Purkinje cell (primary cell): Measurements from ENCODE around the gene ST3GAL2. TPM values are rescaled to one million over a fixed set of nuclear protein-coding genes. Genes with fewer than 3 reads are reported as not detected.

Experiments
- polyA plus RNA-seq: library from polyadenylated mRNA; unstranded; fragments of >200 nt; fragmentation: Nextera tagmentation; gene quantifications from 2 replicates; pipeline ENCODE4 v1.2.1, GENCODE V29; 2014

The ST3GAL2 gene, protein sequence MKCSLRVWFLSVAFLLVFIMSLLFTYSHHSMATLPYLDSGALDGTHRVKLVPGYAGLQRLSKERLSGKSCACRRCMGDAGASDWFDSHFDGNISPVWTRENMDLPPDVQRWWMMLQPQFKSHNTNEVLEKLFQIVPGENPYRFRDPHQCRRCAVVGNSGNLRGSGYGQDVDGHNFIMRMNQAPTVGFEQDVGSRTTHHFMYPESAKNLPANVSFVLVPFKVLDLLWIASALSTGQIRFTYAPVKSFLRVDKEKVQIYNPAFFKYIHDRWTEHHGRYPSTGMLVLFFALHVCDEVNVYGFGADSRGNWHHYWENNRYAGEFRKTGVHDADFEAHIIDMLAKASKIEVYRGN
- 1.2 and 1.6 TPM in 2 replicates for polyA plus RNA-seq

DNA sequence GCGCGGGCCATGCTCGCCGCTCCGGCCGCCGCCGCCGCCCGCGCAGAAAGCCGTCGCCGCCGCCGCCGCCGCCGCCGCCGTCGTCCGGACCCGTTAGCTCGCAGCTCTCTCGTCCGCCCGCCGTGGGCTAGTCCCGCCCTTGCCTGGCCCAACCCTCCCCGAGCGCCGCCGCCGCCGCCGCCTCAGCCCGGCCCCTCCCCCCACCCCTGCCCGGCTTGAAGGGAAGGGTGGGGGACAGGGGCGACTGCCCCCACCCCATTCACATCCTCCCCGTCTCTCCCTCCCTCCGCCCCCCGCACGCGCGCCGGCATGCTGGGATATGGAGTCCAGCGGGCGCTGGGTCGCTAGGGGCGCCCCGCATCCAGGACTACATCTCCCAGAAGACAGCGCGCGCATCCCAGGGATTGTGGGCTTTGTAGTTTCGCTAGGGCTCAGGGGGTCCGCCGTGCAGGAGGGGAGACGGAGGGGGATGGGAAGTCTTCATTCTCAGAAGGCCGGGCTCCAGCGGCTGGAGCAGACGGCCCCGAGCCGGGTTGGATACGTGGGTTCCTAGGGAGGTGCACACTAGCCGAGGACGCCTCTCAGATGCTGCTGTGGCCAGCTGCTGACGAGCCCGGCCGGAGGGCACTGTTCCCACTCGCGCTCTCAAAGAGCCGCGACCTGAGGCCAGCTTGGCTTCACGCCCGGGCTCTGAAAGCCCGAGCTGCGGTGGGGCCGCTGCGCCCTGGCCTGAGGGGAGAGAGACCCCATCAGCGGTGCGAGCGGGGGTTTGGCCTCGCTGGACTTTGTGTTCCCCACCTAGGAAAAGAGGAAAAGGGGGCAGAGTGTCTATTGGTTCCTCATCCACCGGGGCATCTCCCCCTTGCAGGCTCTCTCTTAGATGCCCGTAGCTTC is at the start of gene ST3GAL2:
Gene ST3GAL2 (minus strand): TSS at position 132 of the 894 bp plus-strand sequence. CDS start 40,570 bp downstream, outside the sequence.

DNA sequence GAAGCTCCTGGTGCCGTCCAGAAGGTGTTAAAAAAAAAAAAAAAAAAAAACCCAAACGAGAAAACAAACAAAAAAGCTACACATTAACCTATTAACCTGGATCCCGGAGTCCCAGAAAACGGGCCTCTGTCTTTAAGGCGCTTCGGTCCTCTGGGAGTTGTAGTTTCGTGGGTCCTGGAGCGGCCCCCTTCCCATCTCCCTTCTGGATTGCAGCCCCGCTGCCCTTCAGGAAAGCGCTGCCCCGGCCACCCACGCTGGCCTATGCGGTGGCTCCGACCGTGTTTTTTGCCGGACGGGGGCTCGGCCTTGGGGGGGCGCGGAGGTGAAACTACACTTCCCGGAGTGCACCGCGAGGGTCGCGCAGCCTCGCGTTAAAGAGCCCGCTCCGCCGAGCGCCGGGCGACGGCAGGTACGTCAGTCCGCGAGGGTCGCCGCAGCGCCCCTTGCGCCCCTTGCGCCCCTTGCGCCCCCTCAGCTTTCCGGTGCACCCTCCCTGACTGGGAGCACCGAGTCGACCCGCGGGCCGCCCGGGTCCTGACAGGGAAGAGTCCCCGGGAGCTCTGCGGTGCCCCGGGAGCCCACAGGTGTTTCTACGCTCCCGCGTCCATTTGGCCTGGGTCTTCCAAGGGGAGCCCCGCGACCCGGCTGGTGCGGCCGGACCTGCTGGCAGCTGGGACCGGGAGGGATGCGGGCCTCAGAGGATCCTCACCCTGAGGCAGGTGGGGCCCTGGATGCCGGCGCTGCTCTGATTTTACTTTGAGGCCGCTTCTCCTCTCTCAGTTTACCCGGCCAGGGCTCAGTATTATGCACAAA is 15.5 kb upstream of the ST3GAL2 start, which contains the start of gene FCSK:
Gene FCSK (plus strand): TSS at position 374 of the 813 bp plus-strand sequence. CDS start 8,596 bp downstream, outside the sequence.

Other genes with a start within 250 kb of the ST3GAL2 start
- gene EXOSC6, start 187.2 kb downstream of the ST3GAL2 start, polyA plus RNA-seq = 13.9 and 22.3 TPM in 2 replicates
- gene AARS1, start 149.6 kb downstream of the ST3GAL2 start, polyA plus RNA-seq = 42.2 and 47.7 TPM in 2 replicates
- gene DDX19B, start 139.9 kb downstream of the ST3GAL2 start, polyA plus RNA-seq = 8.2 and 8.5 TPM in 2 replicates
- 26.9 and 30.6 TPM in 2 replicates for gene DDX19A, start 92.2 kb downstream of the ST3GAL2 start, polyA plus RNA-seq
- gene FCSK, start 15.5 kb upstream of the ST3GAL2 start, polyA plus RNA-seq = 0.27 and 0.69 TPM in 2 replicates
- gene COG4, start 84.5 kb upstream of the ST3GAL2 start, polyA plus RNA-seq = 23.3 and 24.3 TPM in 2 replicates
- 52.6 and 56.8 TPM in 2 replicates for gene SF3B3, start 84.7 kb upstream of the ST3GAL2 start, polyA plus RNA-seq
- gene IL34, start 207.5 kb upstream of the ST3GAL2 start, polyA plus RNA-seq = 1.7 TPM in 1 of 2 replicates, not detected in the other
- gene MTSS2, start 247.0 kb upstream of the ST3GAL2 start, polyA plus RNA-seq = 6.5 and 9.3 TPM in 2 replicates